IMR-90 (cell line): Measurements from ENCODE around the gene RSPO4. TPM values are rescaled to one million over a fixed set of nuclear protein-coding genes. Genes with fewer than 3 reads are reported as not detected.

Experiments used
- ATAC-seq: fragments of 200-7000 bp; cut with Tn5 transposase; 2 replicates; pipeline ENCODE4 v1.9.1; 2020; ENCODE audit warnings: low read depth, mild to moderate bottlenecking, moderate library complexity
- BruUV-seq: library from RNA; stranded (reverse); fragments of 400-500 nt; replicated peaks from 2 replicates; lab custom pipeline; 2021; lab: Mats Ljungman, UMichigan
- CTCF ChIA-PET: fragments of 300-600 bp; formaldehyde crosslinking; extraction: SDS; loops from one replicate; lab custom pipeline; 2021; ENCODE audit warnings: antibody characterized with exemption; lab: Yijun Ruan, JAX
- POLR2A ChIA-PET: fragments of 300-600 bp; sonication (Branson Sonifier 250); formaldehyde crosslinking; loops from one replicate; lab custom pipeline; 2022; ENCODE audit warnings: antibody characterized with exemption; ENCODE audit not compliant: unreplicated experiment; lab: Charles Lee
- DNase-seq: peaks from one replicate; pipeline ENCODE4 v3.0.0; 2013
- H2AFZ ChIP-seq: replicated peaks from 2 replicates; pipeline ENCODE3; 2013; ENCODE audit warnings: low read length, mild to moderate bottlenecking; ENCODE audit not compliant: poor library complexity
- H2AK5ac ChIP-seq: 2 replicates; pipeline ENCODE4 v1.6.1; 2013; ENCODE audit warnings: low read depth, low read length, inconsistent platforms
- H2AK9ac ChIP-seq: replicated peaks from 2 replicates; pipeline ENCODE3; 2013; ENCODE audit warnings: mild to moderate bottlenecking, low read depth, low read length, moderate library complexity; ENCODE audit not compliant: poor library complexity
- H2BK120ac ChIP-seq: 2 replicates; pipeline ENCODE4 v1.6.1; 2013; ENCODE audit warnings: low read depth, low read length, inconsistent platforms
- H2BK15ac ChIP-seq: 3 replicates; pipeline ENCODE4 v1.6.1; 2013; ENCODE audit warnings: low read depth, low read length, inconsistent platforms
- H2BK20ac ChIP-seq: 2 replicates; pipeline ENCODE4 v1.6.1; 2013; ENCODE audit warnings: low read depth, mild to moderate bottlenecking, inconsistent platforms, low read length, moderate library complexity
- H2BK5ac ChIP-seq: 2 replicates; pipeline ENCODE4 v1.6.1; 2013; ENCODE audit warnings: mild to moderate bottlenecking, low read depth, low read length, inconsistent platforms; ENCODE audit not compliant: poor library complexity, severe bottlenecking
- H3K14ac ChIP-seq: replicated peaks from 2 replicates; pipeline ENCODE4 v1.6.1; 2013; ENCODE audit warnings: low read depth, low read length, inconsistent platforms
- H3K18ac ChIP-seq: 2 replicates; pipeline ENCODE4 v1.6.1; 2013; ENCODE audit warnings: low read depth, low read length, control low read depth
- H3K23ac ChIP-seq: 2 replicates; pipeline ENCODE4 v1.6.1; 2013; ENCODE audit warnings: low read depth, low read length, inconsistent platforms
- H3K27ac ChIP-seq: 2 replicates; pipeline ENCODE4 v1.5.1; 2013; ENCODE audit warnings: mild to moderate bottlenecking, control low read depth, low read length; ENCODE audit not compliant: insufficient read depth
- H3K27me3 ChIP-seq: 2 replicates; pipeline ENCODE4 v1.6.1; 2013; ENCODE audit warnings: low read length; ENCODE audit not compliant: control insufficient read depth, insufficient read depth
- H3K36me3 ChIP-seq: 2 replicates; pipeline ENCODE4 v1.6.1; 2013; ENCODE audit warnings: low read length, mixed read lengths; ENCODE audit not compliant: control insufficient read depth, insufficient read depth
- H3K4ac ChIP-seq: 2 replicates; pipeline ENCODE4 v1.6.1; 2013; ENCODE audit warnings: low read depth, low read length, inconsistent platforms
- H3K4me1 ChIP-seq: 2 replicates; pipeline ENCODE4 v1.6.1; 2013; ENCODE audit warnings: low read length, mixed read lengths; ENCODE audit not compliant: control insufficient read depth, insufficient read depth
- H3K4me2 ChIP-seq: 2 replicates; pipeline ENCODE4 v1.6.1; 2013; ENCODE audit warnings: low read depth, mild to moderate bottlenecking, control low read depth, low read length, moderate library complexity
- H3K4me3 ChIP-seq: 2 replicates; pipeline ENCODE4 v1.5.1; 2013; ENCODE audit warnings: low read depth, mild to moderate bottlenecking, control low read depth, low read length, moderate library complexity; ENCODE audit not compliant: insufficient read depth
- H3K56ac ChIP-seq: 2 replicates; pipeline ENCODE4 v1.6.1; 2013; ENCODE audit warnings: low read length, inconsistent platforms; ENCODE audit not compliant: insufficient read depth; ENCODE audit errors: extremely low read depth
- H3K79me1 ChIP-seq, 2 experiments: 2 replicates each; pipeline ENCODE4 v1.6.1; 2013; ENCODE audit warnings: low read length in 2 of 2, inconsistent platforms in 1 of 2, low read depth in 1 of 2
- H3K9ac ChIP-seq: 2 replicates; pipeline ENCODE4 v1.6.1; 2013; ENCODE audit warnings: low read depth, low read length, control low read depth
- H3K9me1 ChIP-seq: 2 replicates; pipeline ENCODE4 v1.6.1; 2013; ENCODE audit warnings: low read length, inconsistent platforms; ENCODE audit not compliant: insufficient read depth
- H3K9me3 ChIP-seq: 2 replicates; pipeline ENCODE4 v1.6.1; 2013; ENCODE audit warnings: low read length; ENCODE audit not compliant: control insufficient read depth, insufficient read depth
- H4K20me1 ChIP-seq: 2 replicates; pipeline ENCODE4 v1.6.1; 2013; ENCODE audit warnings: low read length, inconsistent platforms; ENCODE audit not compliant: insufficient read depth
- H4K5ac ChIP-seq: 2 replicates; pipeline ENCODE4 v1.6.1; 2013; ENCODE audit warnings: mild to moderate bottlenecking, low read depth, low read length, control low read depth
- H4K8ac ChIP-seq, 2 experiments: 2 replicates each; pipeline ENCODE4 v1.6.1; 2013; ENCODE audit warnings: low read depth in 2 of 2, low read length in 2 of 2, control low read depth in 1 of 2, inconsistent platforms in 1 of 2
- H4K91ac ChIP-seq: 2 replicates; pipeline ENCODE4 v1.6.1; 2013; ENCODE audit warnings: low read depth, low read length, inconsistent platforms; ENCODE audit not compliant: insufficient read depth
- BHLHE40 ChIP-seq: fragments of 150-350 bp; IDR thresholded peaks from 2 replicates; pipeline ENCODE4 v1.6.1; 2016; ENCODE audit warnings: mild to moderate bottlenecking, low read depth, low read length
- CTCF ChIP-seq: conservative IDR thresholded peaks from 2 replicates; pipeline ENCODE4 v1.5.1; 2012; ENCODE audit warnings: mild to moderate bottlenecking, low read depth, low read length, improper control_type of control experiment
- ELK1 ChIP-seq: fragments of 150-350 bp; IDR thresholded peaks from 2 replicates; pipeline ENCODE4 v1.6.1; 2016; ENCODE audit warnings: low read depth, mild to moderate bottlenecking, low read length, moderate library complexity, borderline replicate concordance
- FOS ChIP-seq: fragments of 150-350 bp; IDR thresholded peaks from 2 replicates; pipeline ENCODE4 v1.6.1; 2016; ENCODE audit warnings: low read depth, low read length
- MAFK ChIP-seq: IDR thresholded peaks from 2 replicates; pipeline ENCODE4 v1.6.1; 2012; ENCODE audit warnings: low read depth, low read length, improper control_type of control experiment
- MAZ ChIP-seq: IDR thresholded peaks from 2 replicates; pipeline ENCODE4 v1.6.1; 2012; ENCODE audit warnings: low read depth, mild to moderate bottlenecking, low read length, improper control_type of control experiment, moderate library complexity, borderline replicate concordance
- MXI1 ChIP-seq: IDR thresholded peaks from 2 replicates; pipeline ENCODE4 v1.6.1; 2012; ENCODE audit warnings: low read depth, mild to moderate bottlenecking, low read length, moderate library complexity, borderline replicate concordance
- NFE2L2 ChIP-seq: fragments of 150-350 bp; IDR thresholded peaks from 2 replicates; pipeline ENCODE4 v1.6.1; 2016; ENCODE audit warnings: low read depth, mild to moderate bottlenecking, low read length
- RAD21 ChIP-seq: IDR thresholded peaks from 2 replicates; pipeline ENCODE4 v1.6.1; 2012; ENCODE audit warnings: low read length, improper control_type of control experiment
- RFX5 ChIP-seq: IDR thresholded peaks from 2 replicates; pipeline ENCODE4 v1.8.0; 2012; ENCODE audit warnings: low read depth, mild to moderate bottlenecking, low read length, moderate library complexity
- SMC3 ChIP-seq: fragments of 150-350 bp; IDR thresholded peaks from 2 replicates; pipeline ENCODE4 v1.6.1; 2016; ENCODE audit warnings: low read depth, mild to moderate bottlenecking, antibody characterized with exemption, low read length, moderate library complexity
- USF2 ChIP-seq: fragments of 150-350 bp; IDR thresholded peaks from 2 replicates; pipeline ENCODE4 v1.6.1; 2017; ENCODE audit warnings: mild to moderate bottlenecking, antibody characterized with exemption, low read length, low read depth
- WGBS, 2 experiments: methylation state at CpG; one replicate each; pipeline versions ENCODE4 v1.1.5 to v1.1.7; 2013; ENCODE audit warnings: missing lambda C conversion rate in 2 of 2; ENCODE audit not compliant: insufficient read length in 1 of 2; ENCODE audit errors: extremely low coverage in 2 of 2; 5-methylcytosine and 5-hydroxymethylcytosine counted together
- dilution Hi-C: fragments of 300-500 bp; cut with HindIII; formaldehyde crosslinking; loops from one replicate; pipeline ENCODE4 v1.14.3; 2018; ENCODE audit warnings: low sequenced_read_pairs; ENCODE audit not compliant: unreplicated experiment
- in situ Hi-C: fragments of 300-500 bp; cut with MboI; formaldehyde crosslinking; loops from 3 replicates; pipeline ENCODE4 v1.14.3; 2019; ENCODE audit warnings: low sequenced_read_pairs, inconsistent platforms, mixed read lengths
- intact Hi-C: fragments of 100-400 bp; cut with micrococcal nuclease; formaldehyde crosslinking; loops from 2 replicates; pipeline ENCODE4 v1.10.0; 2022
- polyA plus RNA-seq, 3 experiments: library from polyadenylated mRNA; depleted of rRNA; stranded (reverse); fragments of >200 nt; gene quantifications; 2 replicates each; pipeline ENCODE4 v1.2.3, GENCODE V29; 2012; ENCODE audit warnings: low replicate concordance in 1 of 3
- total RNA-seq: library from RNA; depleted of rRNA; stranded (reverse); fragments of >200 nt; gene quantifications from 2 replicates; pipeline ENCODE4 v1.2.3, GENCODE V29; 2012

The RSPO4 gene
- total and polyA plus RNA-seq, 2 of the 4 experiments (the other 2 are of a cell fraction) = not detected

GRCh38 chr20:987677-988076 lies 14.4 kb downstream of the RSPO4 start:
- ATAC-seq = no peak
- Histone ChIP-seq H4K5ac (no peak overlapping the region), H2BK15ac (no peak overlapping the region), H4K8ac (no peak overlapping the region), H3K4ac (no peak overlapping the region), H4K20me1 (no peaks in the 10 kb centered on the region), H3K4me3 (no peak overlapping the region), H3K9me1 (no peaks in the 10 kb centered on the region), H3K27me3 (peaks cover 9% of the 10 kb centered on the region; the same call in 1 of the 2 replicates), H3K36me3 (no peaks in the 10 kb centered on the region), H2BK120ac (no peak overlapping the region), H2AK5ac (no peak overlapping the region), H3K79me1 (no peaks in the 10 kb centered on the region), H3K9me3 (no peaks in the 10 kb centered on the region), H2AK9ac (no peak overlapping the region), H2BK20ac (no peak overlapping the region), H2AFZ (no peak overlapping the region), H3K9ac (no peak overlapping the region), H4K91ac (no peak overlapping the region), H3K4me2 (no peak overlapping the region), H3K56ac (no peak overlapping the region), H2BK5ac (no peak overlapping the region), H3K4me1 (no peaks in the 10 kb centered on the region), H3K23ac (no peak overlapping the region), H3K27ac (no peak overlapping the region), H3K14ac (no peak overlapping the region), H3K18ac (no peak overlapping the region)
- ChIA-PET POLR2A (no interaction called here), CTCF (interaction anchor here (0.6 kb wide), 1 partner anchor 1220 kb away, joined by 3 read pairs; no protein-coding TSS in a partner anchor)
- intact Hi-C loops (no loop called here), in situ Hi-C loops (no loop called here), dilution Hi-C loops (no loop called here)
- no CpG with 5 or more reads among the region's 2 CpGs for WGBS, 2 experiments
- no peak for TF ChIP-seq USF2
- TF ChIP-seq RFX5 = no peak
- TF ChIP-seq FOS = no peak
- no peak for TF ChIP-seq MAFK
- TF ChIP-seq MAZ = no peak
- TF ChIP-seq NFE2L2 = no peak
- TF ChIP-seq CTCF = no peak
- no peak for TF ChIP-seq BHLHE40
- no peak for TF ChIP-seq MXI1
- no peak for TF ChIP-seq ELK1
- no peak for TF ChIP-seq SMC3
- no peak for TF ChIP-seq RAD21
- no TSS peak for BruUV-seq
- no peak for DNase-seq
